NCI-H748 treated with DMSO at 0.1 percent for 48 hours (cell line): ENCODE results near the gene TGFB1I1.

Source experiments
- DNase-seq: peaks from one replicate; lab custom pipeline; 2025; lab: John Stamatoyannopoulos, UW

Gene TGFB1I1

GRCh38 chr16:31452631-31453106 lies 19.3 kb upstream of the TGFB1I1 start:
- DNase-seq = no peak

GRCh38 chr16:31453255-31454204 lies 18.4 kb upstream of the TGFB1I1 start:
- no peak for DNase-seq

GRCh38 chr16:31455601-31456314 lies 16.2 kb upstream of the TGFB1I1 start:
- DNase-seq = no peak

GRCh38 chr16:31456988-31457360 lies 15.0 kb upstream of the TGFB1I1 start:
- DNase-seq = no peak

- no peak for DNase-seq
Measured at GRCh38 chr16:31458073-31458843, 13.7 kb upstream of the TGFB1I1 start.

- peak; percentile 84 for DNase-seq
Measured at GRCh38 chr16:31458844-31459686, 12.9 kb upstream of the TGFB1I1 start, which contains the start of gene ARMC5. TSS of gene ARMC5 (plus strand) at chr16:31459501. CDS start at chr16:31459525, 24 bp downstream.

- peak; percentile 94 for DNase-seq
Measured at GRCh38 chr16:31459687-31460581, 12.0 kb upstream of the TGFB1I1 start.

GRCh38 chr16:31460582-31461002 lies 11.4 kb upstream of the TGFB1I1 start:
- DNase-seq = peak; percentile 4

GRCh38 chr16:31461201-31461920 lies 10.6 kb upstream of the TGFB1I1 start:
- no peak for DNase-seq

- no peak for DNase-seq
Measured at GRCh38 chr16:31461921-31462804, 9.8 kb upstream of the TGFB1I1 start.

GRCh38 chr16:31464348-31464769 lies 7.6 kb upstream of the TGFB1I1 start:
- no peak for DNase-seq

GRCh38 chr16:31464781-31465260 lies 7.1 kb upstream of the TGFB1I1 start:
- no peak for DNase-seq

GRCh38 chr16:31465788-31466370 lies 6.1 kb upstream of the TGFB1I1 start:
- DNase-seq = no peak

GRCh38 chr16:31466381-31466841 lies 5.5 kb upstream of the TGFB1I1 start:
- DNase-seq = no peak

- no peak for DNase-seq
Measured at GRCh38 chr16:31467151-31467773, 4.7 kb upstream of the TGFB1I1 start.

- DNase-seq = no peak
Measured at GRCh38 chr16:31467858-31468257, 4.1 kb upstream of the TGFB1I1 start.

GRCh38 chr16:31470615-31471014 lies 1.3 kb upstream of the TGFB1I1 start:
- DNase-seq = no peak
